Measurements from ENCODE around the gene CADPS2. TPM values are rescaled to one million over a fixed set of nuclear protein-coding genes. Genes with fewer than 3 reads are reported as not detected.

Gene CADPS2
- total RNA-seq, 1 donor from 2014 or later = 3.1 TPM

- TF ChIP-seq CTCF (conservative IDR thresholded peaks at IDR 0.05) = no peak
- no peak overlapping the region for H3K27ac Mint-ChIP-seq (ENCODE audit: unreplicated experiment)
- DNase-seq (ENCODE audit: low read depth, low spot score) = no peak
These were observed 575.9 kb downstream of the CADPS2 start for GRCh38 chr7:122310119-122311021.

GRCh38 chr7:122309421-122309820, 576.8 kb downstream of the CADPS2 start:
- peaks cover 36% of the 10 kb centered on the region for H3K4me1 Mint-ChIP-seq
- DNase-seq (ENCODE audit: low read depth, low spot score) = no peak
- peaks cover 99% of the 10 kb centered on the region for H3K27me3 Mint-ChIP-seq (ENCODE audit: low read depth)
- H3K36me3 Mint-ChIP-seq (ENCODE audit: low read depth) = peaks cover 4% of the 10 kb centered on the region
- H3K27ac Mint-ChIP-seq (ENCODE audit: unreplicated experiment) = no peak overlapping the region
- H3K4me3 Mint-ChIP-seq = peak overlapping the region; percentile 65
- no peaks in the 10 kb centered on the region for H3K9me3 Mint-ChIP-seq
- TF ChIP-seq CTCF (conservative IDR thresholded peaks at IDR 0.05) = no peak

More at GRCh38 chr7:122310119-122311021, 575.9 kb downstream of the CADPS2 start:
- H3K4me3 Mint-ChIP-seq = peak overlapping the region; percentile 65
- H3K9me3 Mint-ChIP-seq = no peaks in the 10 kb centered on the region
- H3K4me1 Mint-ChIP-seq = peaks cover 32% of the 10 kb centered on the region
- peaks cover 99% of the 10 kb centered on the region for H3K27me3 Mint-ChIP-seq (ENCODE audit: low read depth)
- peaks cover 4% of the 10 kb centered on the region for H3K36me3 Mint-ChIP-seq (ENCODE audit: low read depth)

- Mint-ChIP-seq H3K36me3 (ENCODE audit: low read depth) (peaks cover 4% of the 10 kb centered on the region), H3K27me3 (ENCODE audit: low read depth) (peaks cover 99% of the 10 kb centered on the region), H3K4me3 (no peak overlapping the region), H3K27ac (ENCODE audit: unreplicated experiment) (no peak overlapping the region), H3K4me1 (peaks cover 39% of the 10 kb centered on the region), H3K9me3 (no peaks in the 10 kb centered on the region)
- DNase-seq (ENCODE audit: low read depth, low spot score) = no peak
- no peak for TF ChIP-seq CTCF (conservative IDR thresholded peaks at IDR 0.05)
These were observed 579.0 kb downstream of the CADPS2 start for GRCh38 chr7:122307228-122307621.

GRCh38 chr7:122306320-122307227, 579.7 kb downstream of the CADPS2 start:
- TF ChIP-seq CTCF (conservative IDR thresholded peaks at IDR 0.05) = no peak
- DNase-seq (ENCODE audit: low read depth, low spot score) = no peak
- peak overlapping the region; percentile 63 for H3K4me3 Mint-ChIP-seq

GRCh38 chr7:122305475-122306319, 580.6 kb downstream of the CADPS2 start:
- TF ChIP-seq CTCF (conservative IDR thresholded peaks at IDR 0.05) = no peak

More at GRCh38 chr7:122306320-122307227, 579.7 kb downstream of the CADPS2 start:
- H3K9me3 Mint-ChIP-seq = no peaks in the 10 kb centered on the region
- H3K36me3 Mint-ChIP-seq (ENCODE audit: low read depth) = peaks cover 4% of the 10 kb centered on the region
- peaks cover 37% of the 10 kb centered on the region for H3K4me1 Mint-ChIP-seq
- no peak overlapping the region for H3K27ac Mint-ChIP-seq (ENCODE audit: unreplicated experiment)
- H3K27me3 Mint-ChIP-seq (ENCODE audit: low read depth) = peaks cover 99% of the 10 kb centered on the region

More at GRCh38 chr7:122305475-122306319, 580.6 kb downstream of the CADPS2 start:
- no peak for DNase-seq (ENCODE audit: low read depth, low spot score)
- no peak overlapping the region for H3K27ac Mint-ChIP-seq (ENCODE audit: unreplicated experiment)
- peaks cover 99% of the 10 kb centered on the region for H3K27me3 Mint-ChIP-seq (ENCODE audit: low read depth)
- peaks cover 30% of the 10 kb centered on the region for H3K4me1 Mint-ChIP-seq
- no peaks in the 10 kb centered on the region for H3K36me3 Mint-ChIP-seq (ENCODE audit: low read depth)
- H3K4me3 Mint-ChIP-seq = peak overlapping the region; percentile 63
- H3K9me3 Mint-ChIP-seq = no peaks in the 10 kb centered on the region
